CD4-positive, alpha-beta memory T cell (primary cell): ENCODE results near the gene WDR45B. TPM values are rescaled to one million over a fixed set of nuclear protein-coding genes. Genes with fewer than 3 reads are reported as not detected.

Experiments used
- CTCF ChIA-PET: fragments of 350-600 bp; sonication (Branson Sonifier 250); formaldehyde crosslinking; loops from one replicate; lab custom pipeline; 2021; ENCODE audit warnings: inconsistent platforms; ENCODE audit not compliant: partially characterized antibody; lab: Charles Lee
- POLR2A ChIA-PET: fragments of 350-600 bp; sonication (Branson Sonifier 250); formaldehyde crosslinking; loops from one replicate; lab custom pipeline; 2021; ENCODE audit not compliant: partially characterized antibody; lab: Charles Lee
- DNase-seq, 5 donors: peaks; one replicate each; pipeline versions ENCODE4 v3.0.0 to v3.0.0-alpha.2; 2020 to 2022; ENCODE audit warnings: mixed read lengths in 1 of 5
- H3K27ac ChIP-seq: one replicate; pipeline ENCODE4 v1.7.0; 2013; ENCODE audit warnings: low read depth, low read length
- H3K27me3 ChIP-seq: 2 replicates; pipeline ENCODE4 v1.7.0; 2013; ENCODE audit warnings: mild to moderate bottlenecking, low read length, moderate library complexity; ENCODE audit not compliant: insufficient read depth
- H3K36me3 ChIP-seq: 2 replicates; pipeline ENCODE4 v1.7.0; 2013; ENCODE audit warnings: mild to moderate bottlenecking, low read length, moderate library complexity; ENCODE audit not compliant: insufficient read depth
- H3K4me1 ChIP-seq: 2 replicates; pipeline ENCODE4 v1.7.0; 2013; ENCODE audit warnings: mild to moderate bottlenecking, low read length, moderate library complexity; ENCODE audit not compliant: insufficient read depth
- H3K4me3 ChIP-seq, 2 donors: one replicate each; pipeline ENCODE4 v1.7.0; 2013; ENCODE audit warnings: low read length in 2 of 2, mild to moderate bottlenecking in 1 of 2
- H3K9me3 ChIP-seq, 2 donors: one replicate each; pipeline ENCODE4 v1.7.0; 2013; ENCODE audit warnings: low read length in 2 of 2, control low read depth in 1 of 2; ENCODE audit not compliant: control insufficient read depth in 1 of 2
- H3K27ac Mint-ChIP-seq, 7 donors: one replicate each; pipeline ENCODE4 v1.8.0; 2020 to 2021; ENCODE audit warnings: mixed read lengths in 7 of 7, mild to moderate bottlenecking in 6 of 7, inconsistent platforms in 3 of 7, moderate library complexity in 3 of 7
- H3K27me3 Mint-ChIP-seq, 2 donors: one replicate each; pipeline ENCODE4 v1.8.0; 2020 to 2021; ENCODE audit warnings: mixed read lengths in 2 of 2
- H3K36me3 Mint-ChIP-seq, 2 donors: one replicate each; pipeline ENCODE4 v1.8.0; 2020 to 2021; ENCODE audit warnings: mixed read lengths in 2 of 2, inconsistent platforms in 1 of 2, mild to moderate bottlenecking in 1 of 2
- H3K4me1 Mint-ChIP-seq, 4 donors: one replicate each; pipeline ENCODE4 v1.8.0; 2020 to 2021; ENCODE audit warnings: mixed read lengths in 4 of 4, mild to moderate bottlenecking in 1 of 4
- H3K4me3 Mint-ChIP-seq, 8 donors: one replicate each; pipeline ENCODE4 v1.8.0; 2020 to 2021; ENCODE audit warnings: mixed read lengths in 8 of 8, mild to moderate bottlenecking in 7 of 8, moderate library complexity in 6 of 8, inconsistent platforms in 3 of 8
- H3K9me3 Mint-ChIP-seq, 8 donors: one replicate each; pipeline ENCODE4 v1.8.0; 2020 to 2021; ENCODE audit warnings: mixed read lengths in 8 of 8, mild to moderate bottlenecking in 5 of 8, inconsistent platforms in 3 of 8, moderate library complexity in 1 of 8
- intact Hi-C: fragments of 100-400 bp; cut with micrococcal nuclease; formaldehyde crosslinking; loops from one replicate; pipeline ENCODE4 v1.15.1; 2023
- polyA plus RNA-seq, 2 donors: library from polyadenylated mRNA; unstranded; fragments of 300-500 nt; fragmentation: Illumina TruSeq; gene quantifications; one replicate each; pipeline ENCODE4 v1.2.3, GENCODE V29; 2021
- total RNA-seq, 2 experiments: library from RNA; stranded (reverse); gene quantifications; one replicate each; pipeline ENCODE4 v1.2.3, GENCODE V29; 2021

Gene WDR45B
- total and polyA plus RNA-seq, 4 experiments from 2014 or later = 35.1 to 66.7 (median 57.3) TPM

GRCh38 chr17:82613283-82614094, 34.8 kb downstream of the WDR45B start:
- Mint-ChIP-seq H3K4me1 (no peaks in the 10 kb centered on the region), H3K27me3 (no peaks in the 10 kb centered on the region), H3K36me3 (peaks cover 34 to 58% of the 10 kb centered on the region in 2 donors), H3K27ac (peak overlapping the region in 2 of 7 donors; percentile 55 to 64), H3K4me3 (no peak overlapping the region), H3K9me3 (peaks cover 0 to 2% (median 0%) of the 10 kb centered on the region in 8 donors)
- H3K27me3 ChIP-seq = no peaks in the 10 kb centered on the region
- no peak overlapping the region for H3K4me3 ChIP-seq
- intact Hi-C loops = no loop called here
- POLR2A ChIA-PET = no interaction called here
- CTCF ChIA-PET = no interaction called here
- no peaks in the 10 kb centered on the region for H3K4me1 ChIP-seq
- no peak for DNase-seq
- no peak overlapping the region for H3K27ac ChIP-seq
- H3K9me3 ChIP-seq = no peaks in the 10 kb centered on the region
- H3K36me3 ChIP-seq = peaks cover 28% of the 10 kb centered on the region

- intact Hi-C loops = no loop called here
- H3K27me3 ChIP-seq = no peaks in the 10 kb centered on the region
- peaks cover 16% of the 10 kb centered on the region for H3K36me3 ChIP-seq
- Mint-ChIP-seq H3K27ac (peak overlapping the region in 1 of 7 donors; percentile 68), H3K36me3 (peaks cover 35 to 48% of the 10 kb centered on the region in 2 donors), H3K4me1 (no peaks in the 10 kb centered on the region), H3K4me3 (peak overlapping the region in 1 of 8 donors; percentile 31), H3K27me3 (no peaks in the 10 kb centered on the region), H3K9me3 (peaks cover 0 to 2% (median 0%) of the 10 kb centered on the region in 8 donors)
- no peak overlapping the region for H3K4me3 ChIP-seq
- ChIA-PET CTCF (no interaction called here), POLR2A (no interaction called here)
- no peaks in the 10 kb centered on the region for H3K9me3 ChIP-seq
- no peak for DNase-seq
- no peaks in the 10 kb centered on the region for H3K4me1 ChIP-seq
- H3K27ac ChIP-seq = no peak overlapping the region
Measured at GRCh38 chr17:82611140-82612058, 36.8 kb downstream of the WDR45B start.

- ChIA-PET POLR2A (no interaction called here), CTCF (interaction anchor here (0.6 kb wide), 1 partner anchor 9 kb away, joined by 3 read pairs; no protein-coding TSS in a partner anchor)
Measured at GRCh38 chr17:82609655-82610054, 38.6 kb downstream of the WDR45B start.

GRCh38 chr17:82608816-82609215, 39.4 kb downstream of the WDR45B start:
- Mint-ChIP-seq H3K4me3 (no peak overlapping the region), H3K27ac (peak overlapping the region in 3 of 7 donors; percentile 10 to 82 (median 78)), H3K27me3 (no peaks in the 10 kb centered on the region), H3K9me3 (peaks cover 0 to 2% (median 0%) of the 10 kb centered on the region in 8 donors), H3K36me3 (peaks cover 34 to 46% of the 10 kb centered on the region in 2 donors), H3K4me1 (peaks cover 3 to 7% (median 6%) of the 10 kb centered on the region in 4 donors)
- H3K27me3 ChIP-seq = no peaks in the 10 kb centered on the region
- peaks cover 9% of the 10 kb centered on the region for H3K36me3 ChIP-seq
- intact Hi-C loops = no loop called here
- no peak overlapping the region for H3K27ac ChIP-seq
- H3K9me3 ChIP-seq = no peaks in the 10 kb centered on the region
- POLR2A ChIA-PET = no interaction called here
- no peak for DNase-seq
- CTCF ChIA-PET = interaction anchor here (0.7 kb wide), 1 partner anchor 264 kb away, joined by 3 read pairs; no protein-coding TSS in a partner anchor
- H3K4me3 ChIP-seq = no peak overlapping the region
- no peaks in the 10 kb centered on the region for H3K4me1 ChIP-seq

More at GRCh38 chr17:82609655-82610054, 38.6 kb downstream of the WDR45B start:
- Mint-ChIP-seq H3K36me3 (peaks cover 29 to 44% of the 10 kb centered on the region in 2 donors), H3K4me1 (no peaks in the 10 kb centered on the region), H3K9me3 (peaks cover 0 to 2% (median 0%) of the 10 kb centered on the region in 8 donors), H3K27ac (peak overlapping the region in 4 of 7 donors; percentile 6 to 65 (median 25)), H3K27me3 (no peaks in the 10 kb centered on the region), H3K4me3 (no peak overlapping the region)
- Histone ChIP-seq H3K36me3 (peaks cover 5% of the 10 kb centered on the region), H3K4me3 (no peak overlapping the region), H3K27ac (no peak overlapping the region), H3K27me3 (no peaks in the 10 kb centered on the region), H3K4me1 (no peaks in the 10 kb centered on the region), H3K9me3 (no peaks in the 10 kb centered on the region)
- intact Hi-C loops = no loop called here
- no peak for DNase-seq

- Histone ChIP-seq H3K36me3 (peaks cover 32% of the 10 kb centered on the region), H3K27ac (no peak overlapping the region), H3K9me3 (no peaks in the 10 kb centered on the region), H3K4me1 (no peaks in the 10 kb centered on the region), H3K27me3 (no peaks in the 10 kb centered on the region), H3K4me3 (no peak overlapping the region)
- no peaks in the 10 kb centered on the region for H3K27me3 Mint-ChIP-seq
- CTCF ChIA-PET = no interaction called here
- intact Hi-C loops = no loop called here
- no peak for DNase-seq
- no peaks in the 10 kb centered on the region for H3K9me3 Mint-ChIP-seq
- no peak overlapping the region for H3K4me3 Mint-ChIP-seq
- H3K27ac Mint-ChIP-seq = peak overlapping the region in 2 of 7 donors; percentile 41 to 63
- peaks cover 3 to 14% (median 7%) of the 10 kb centered on the region in 4 donors for H3K4me1 Mint-ChIP-seq
- H3K36me3 Mint-ChIP-seq = peaks cover 53 to 55% of the 10 kb centered on the region in 2 donors
- POLR2A ChIA-PET = no interaction called here
Measured at GRCh38 chr17:82605939-82606600, 42.2 kb downstream of the WDR45B start.

- Mint-ChIP-seq H3K4me1 (peaks cover 3 to 14% (median 7%) of the 10 kb centered on the region in 4 donors), H3K36me3 (peaks cover 51 to 52% of the 10 kb centered on the region in 2 donors), H3K27ac (peak overlapping the region; percentile 15 to 84 (median 61)), H3K9me3 (no peaks in the 10 kb centered on the region), H3K27me3 (no peaks in the 10 kb centered on the region), H3K4me3 (no peak overlapping the region)
- H3K27ac ChIP-seq = no peak overlapping the region
- no peak overlapping the region for H3K4me3 ChIP-seq
- intact Hi-C loops = no loop called here
- ChIA-PET CTCF (no interaction called here), POLR2A (interaction anchor here (1.8 kb wide), 1 partner anchor 13 kb away, joined by 4 read pairs; no protein-coding TSS in a partner anchor)
- H3K36me3 ChIP-seq = peaks cover 32% of the 10 kb centered on the region
- no peaks in the 10 kb centered on the region for H3K4me1 ChIP-seq
- no peaks in the 10 kb centered on the region for H3K27me3 ChIP-seq
- no peak for DNase-seq
- no peaks in the 10 kb centered on the region for H3K9me3 ChIP-seq
Measured at GRCh38 chr17:82604532-82604931, 43.7 kb downstream of the WDR45B start.
